Endometrial microvascular endothelial cells (primary cell): ENCODE data around the gene ADAMTS2. TPM values are rescaled to one million over a fixed set of nuclear protein-coding genes. Genes with fewer than 3 reads are reported as not detected.

Experiments used
- in situ Hi-C: cut with HindIII; loops from 2 replicates; pipeline ENCODE4 v1.10.0; 2017; ENCODE audit warnings: low sequenced_read_pairs, low pct_unique_long_range_greater_than_20kb; ENCODE audit errors: inconsistent ontology term
- total RNA-seq: library from RNA; depleted of rRNA; stranded (reverse); fragments of >200 nt; gene quantifications from one replicate; pipeline ENCODE4 v1.2.3, GENCODE V29; 2015; ENCODE audit errors: inconsistent ontology term

Gene ADAMTS2
- total RNA-seq, 1 donor from 2014 or later = 2.0 TPM

DNA sequence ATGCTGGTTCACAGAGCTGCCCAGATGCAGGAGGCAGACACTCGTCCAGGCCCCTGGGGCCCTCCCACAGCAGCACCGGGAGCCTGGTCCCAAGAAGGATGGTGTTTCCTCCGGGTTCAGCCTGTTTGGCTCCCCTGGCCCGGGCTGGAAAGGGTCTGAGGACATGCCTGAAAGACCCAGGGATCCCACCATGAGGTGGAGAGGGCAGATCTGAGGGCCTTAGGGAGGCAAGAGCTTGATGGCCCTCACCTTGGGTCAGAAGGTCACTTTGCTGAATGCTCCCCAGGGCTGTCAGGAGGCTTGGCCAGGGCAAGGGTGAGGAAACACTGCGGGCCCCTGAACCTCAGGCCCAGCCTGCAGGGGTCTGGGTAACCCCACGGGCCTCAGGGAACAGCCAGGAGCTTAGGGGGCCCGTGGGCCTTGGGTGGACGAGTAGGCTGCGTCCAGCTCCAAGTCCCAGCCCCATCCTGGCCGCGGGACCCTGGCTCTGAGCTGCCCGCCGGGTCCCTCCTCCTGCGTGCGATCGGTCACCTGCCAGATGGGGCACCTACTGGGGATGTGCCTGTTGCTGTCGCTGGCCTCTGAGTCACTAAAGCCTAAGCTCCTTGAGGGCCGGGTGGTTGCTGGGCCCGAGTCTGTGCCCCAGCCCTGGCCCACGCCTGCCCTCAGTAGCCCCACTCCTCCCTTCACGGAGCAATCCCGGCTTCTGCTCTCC is 178.9 kb downstream of the ADAMTS2 start:
- in situ Hi-C loops = no loop called here

DNA sequence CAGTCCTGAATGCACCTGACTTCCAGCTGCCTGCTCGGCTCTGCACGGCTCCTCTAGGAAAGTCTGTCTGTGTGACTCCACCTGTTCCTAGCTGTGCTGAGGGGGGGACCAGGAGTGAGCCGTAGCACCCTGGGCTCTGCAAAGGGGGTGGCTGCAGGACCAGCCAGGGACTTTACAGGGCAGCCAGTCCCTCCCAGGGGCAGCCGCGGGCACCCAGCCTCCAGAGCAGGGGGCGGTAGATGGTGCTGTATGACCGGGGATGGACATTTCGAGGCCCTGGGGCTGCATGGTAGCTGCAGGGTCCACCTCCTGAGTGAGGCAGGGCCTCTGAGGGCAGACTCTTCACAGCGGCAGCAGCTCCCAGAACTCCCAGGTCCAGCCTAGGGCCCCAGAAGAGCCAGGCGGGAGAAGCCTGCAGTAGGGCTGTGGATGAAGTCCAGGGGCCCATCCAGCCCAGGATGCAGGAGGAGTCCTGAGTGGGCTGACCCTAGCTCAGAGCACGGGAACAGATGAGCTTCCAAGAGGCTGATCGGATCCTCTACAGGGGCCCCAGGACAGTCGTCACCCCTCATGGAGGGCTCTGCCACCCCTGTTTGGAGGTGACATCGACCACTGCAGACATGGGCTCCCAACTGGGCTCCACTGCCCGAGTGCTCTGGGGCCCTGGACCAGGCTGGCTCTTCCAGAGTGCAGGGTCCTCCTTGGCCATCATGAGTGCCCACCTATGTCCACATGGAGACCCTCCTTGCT is 179.7 kb downstream of the ADAMTS2 start:
- in situ Hi-C loops = no loop called here

DNA sequence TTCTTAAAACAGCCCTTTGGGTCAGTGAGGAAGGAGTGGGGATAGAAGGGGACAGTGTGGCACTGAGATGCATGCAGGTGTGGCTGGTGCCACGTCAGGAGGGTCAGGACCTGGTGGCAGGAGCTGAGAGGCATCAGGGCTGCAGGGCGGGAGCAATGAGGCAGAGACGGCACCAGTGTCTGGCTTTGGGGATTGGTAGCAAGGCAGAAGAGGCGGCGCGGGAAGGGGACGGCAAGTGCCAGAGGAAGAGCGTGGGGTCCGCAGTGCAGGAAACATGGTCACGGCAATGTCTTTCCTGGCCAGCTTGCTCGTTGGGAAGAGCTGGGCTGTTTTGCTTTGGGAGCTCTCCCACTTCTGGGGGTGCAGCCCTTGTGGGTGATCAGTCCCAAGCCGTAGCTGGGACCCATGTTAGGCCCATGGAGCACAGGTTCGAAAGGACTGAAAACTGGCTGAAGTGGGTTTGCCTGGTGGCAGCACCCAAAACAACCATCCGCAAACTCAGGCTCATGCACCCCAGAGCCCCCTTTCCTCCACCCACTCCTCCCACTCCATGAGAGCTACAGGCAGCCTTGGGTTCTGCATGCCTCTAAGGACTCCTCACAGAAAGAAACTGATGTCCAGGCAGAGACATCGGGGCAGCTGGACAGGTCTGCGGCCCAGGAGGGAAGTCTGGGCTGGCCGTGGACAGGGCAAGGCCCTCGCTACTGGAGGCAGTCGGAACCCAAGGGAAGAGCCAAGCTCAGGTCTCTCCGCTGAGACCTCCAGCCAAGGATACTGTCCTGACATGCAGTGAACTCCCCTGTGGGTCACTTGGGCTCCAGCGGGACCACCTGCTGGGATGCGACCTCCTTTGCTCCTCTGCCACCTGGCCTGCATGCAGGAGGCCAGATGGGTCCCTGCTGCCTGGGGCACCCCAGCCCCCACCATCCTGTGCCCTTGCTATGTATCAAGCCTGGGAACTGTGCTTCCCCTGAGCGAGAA is 180.6 kb downstream of the ADAMTS2 start:
- in situ Hi-C loops = no loop called here

DNA sequence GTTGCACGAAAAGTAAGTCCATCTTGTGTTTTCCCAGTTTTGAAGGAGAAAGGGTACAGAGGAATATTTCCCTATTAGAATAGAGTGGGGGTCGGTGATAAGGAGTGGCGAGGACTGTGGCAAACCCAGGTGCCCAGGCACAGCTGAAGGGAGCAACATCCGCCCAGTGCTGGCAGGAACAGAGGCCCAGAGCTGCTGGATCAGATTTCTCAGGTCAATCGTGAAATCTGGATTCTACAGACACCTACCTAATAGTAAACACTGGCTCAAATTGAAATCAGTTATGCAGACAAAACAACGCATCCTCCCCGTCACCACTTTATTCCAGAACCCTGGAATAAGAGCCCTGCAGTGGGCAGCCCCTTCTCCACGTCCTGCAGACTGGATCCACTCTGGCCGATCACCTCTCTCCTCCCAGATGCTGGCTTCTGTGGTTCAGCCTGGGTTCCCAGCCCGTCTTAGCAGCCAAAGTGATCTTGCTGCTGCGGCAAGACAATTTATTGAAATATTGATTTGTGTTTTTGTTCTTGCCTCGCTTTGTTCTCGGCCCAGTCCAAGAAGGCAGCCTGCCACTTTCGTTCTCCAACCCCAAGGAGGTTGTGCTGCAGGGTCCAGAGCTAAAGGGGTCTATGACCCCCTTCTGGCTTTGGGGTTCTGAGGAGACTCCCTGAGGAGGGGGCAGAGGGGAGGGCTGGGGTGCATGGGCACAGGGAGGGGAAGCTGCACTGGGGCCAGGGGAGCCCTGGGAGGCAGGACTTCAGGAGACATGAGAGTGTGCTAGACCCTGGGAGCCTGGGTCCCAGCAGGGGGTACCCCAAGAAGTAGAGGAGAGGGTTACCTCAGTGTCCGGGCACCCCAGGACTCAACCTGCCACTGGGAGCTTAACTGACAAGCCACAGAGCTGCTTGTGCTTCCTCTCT is 181.8 kb downstream of the ADAMTS2 start:
- in situ Hi-C loops = no loop called here

DNA sequence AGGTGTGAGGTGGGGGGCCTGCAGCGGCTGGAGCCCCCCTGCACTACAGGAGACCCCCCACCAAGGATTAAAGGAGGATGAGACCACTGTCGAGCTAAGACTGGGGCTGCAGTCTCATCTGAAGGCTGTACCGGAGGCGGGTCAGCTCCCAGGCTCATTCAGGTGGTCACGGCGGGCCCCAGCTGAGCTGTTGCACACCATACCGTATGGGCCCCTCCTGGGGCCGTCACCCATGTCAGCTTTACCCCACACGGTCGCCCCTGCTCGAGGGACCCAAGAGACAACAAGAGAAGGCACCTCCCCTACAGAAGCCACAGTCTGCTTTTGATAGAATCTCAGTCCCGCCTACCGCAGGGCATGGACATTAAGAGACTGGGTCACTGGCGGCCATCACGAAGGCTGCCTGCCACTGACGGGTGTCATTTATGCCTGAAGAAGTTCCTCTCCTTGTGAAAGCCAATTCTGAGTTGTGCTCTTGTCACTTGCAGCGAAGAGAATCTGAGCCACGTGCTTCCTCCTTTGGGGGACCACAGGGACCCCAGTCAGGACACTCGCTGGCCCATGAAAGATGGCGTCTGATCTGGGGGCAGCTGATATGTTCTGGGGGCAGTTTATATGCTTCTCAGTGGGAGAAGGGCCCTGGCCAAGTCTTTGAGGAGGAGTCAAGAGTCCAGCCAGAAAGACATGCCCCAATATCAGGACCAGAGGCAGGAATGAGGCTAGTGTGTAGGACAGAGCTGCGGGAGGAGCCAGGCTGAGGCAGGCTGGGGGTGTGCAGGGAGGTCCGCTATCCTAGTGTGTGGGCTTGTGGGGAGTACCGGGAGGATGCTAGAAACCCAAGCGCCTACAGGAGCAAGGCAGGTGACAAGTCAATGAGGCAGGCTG is 182.7 kb downstream of the ADAMTS2 start:
- in situ Hi-C loops = no loop called here

DNA sequence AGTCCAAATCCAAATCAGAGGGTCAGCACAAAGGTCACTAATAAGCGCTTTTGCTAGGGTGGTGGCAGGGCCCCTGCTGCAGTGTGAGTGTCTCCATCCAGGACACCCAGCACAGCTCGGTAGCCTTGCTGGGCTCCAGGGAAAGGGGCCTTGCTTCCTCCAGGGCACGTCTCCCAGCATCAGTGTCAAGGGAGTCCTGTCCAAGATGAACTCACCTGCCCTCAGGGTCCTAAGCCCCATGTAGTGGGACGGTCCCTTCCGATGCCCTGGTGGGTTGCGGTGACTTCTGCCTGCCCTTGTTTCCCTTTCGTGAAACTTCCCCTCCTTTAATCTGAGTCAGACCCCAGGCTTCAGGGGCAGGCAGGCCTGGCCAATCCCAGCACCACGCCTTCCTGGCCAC is 183.4 kb downstream of the ADAMTS2 start:
- in situ Hi-C loops = no loop called here

DNA sequence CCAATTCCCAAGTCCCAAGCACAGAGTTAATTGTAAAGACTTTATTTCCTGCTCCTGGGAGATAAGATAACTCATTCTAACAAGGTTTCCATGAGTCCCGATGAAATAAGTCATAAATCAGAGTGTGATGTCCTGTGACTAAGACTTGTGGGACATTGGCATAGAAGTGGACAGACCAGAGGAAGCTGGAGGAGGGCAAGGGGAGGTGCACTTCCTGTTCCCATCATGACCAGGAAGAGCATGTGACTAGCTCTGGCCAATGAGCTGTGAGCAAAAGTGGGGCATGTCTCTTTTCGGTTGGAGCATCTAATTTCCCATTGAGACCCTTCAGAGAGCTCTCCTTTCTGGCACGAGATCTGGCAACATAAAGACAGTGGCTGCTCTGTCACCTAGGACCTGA is 184.7 kb downstream of the ADAMTS2 start:
- in situ Hi-C loops = no loop called here

DNA sequence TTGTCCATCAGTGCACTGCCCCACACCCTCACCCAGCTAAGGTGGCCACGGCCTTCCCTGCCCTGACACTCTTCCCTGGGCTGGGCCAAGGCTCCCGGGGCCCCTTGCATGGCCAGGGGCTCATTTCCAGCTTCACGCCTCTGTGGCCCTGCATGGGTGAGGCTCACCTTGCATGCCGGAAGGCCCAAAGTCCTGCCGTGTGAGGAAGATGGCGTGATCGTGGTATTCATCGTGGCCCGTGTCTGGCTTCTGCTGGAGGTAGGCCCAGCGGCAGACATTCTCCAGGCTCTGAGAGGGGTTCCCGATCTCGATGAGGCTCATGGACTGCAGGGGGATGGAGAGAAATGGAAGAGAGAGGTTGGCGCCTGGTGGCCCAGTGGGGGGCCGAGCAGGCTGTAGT is 186.7 kb downstream of the ADAMTS2 start:
- in situ Hi-C loops = no loop called here

DNA sequence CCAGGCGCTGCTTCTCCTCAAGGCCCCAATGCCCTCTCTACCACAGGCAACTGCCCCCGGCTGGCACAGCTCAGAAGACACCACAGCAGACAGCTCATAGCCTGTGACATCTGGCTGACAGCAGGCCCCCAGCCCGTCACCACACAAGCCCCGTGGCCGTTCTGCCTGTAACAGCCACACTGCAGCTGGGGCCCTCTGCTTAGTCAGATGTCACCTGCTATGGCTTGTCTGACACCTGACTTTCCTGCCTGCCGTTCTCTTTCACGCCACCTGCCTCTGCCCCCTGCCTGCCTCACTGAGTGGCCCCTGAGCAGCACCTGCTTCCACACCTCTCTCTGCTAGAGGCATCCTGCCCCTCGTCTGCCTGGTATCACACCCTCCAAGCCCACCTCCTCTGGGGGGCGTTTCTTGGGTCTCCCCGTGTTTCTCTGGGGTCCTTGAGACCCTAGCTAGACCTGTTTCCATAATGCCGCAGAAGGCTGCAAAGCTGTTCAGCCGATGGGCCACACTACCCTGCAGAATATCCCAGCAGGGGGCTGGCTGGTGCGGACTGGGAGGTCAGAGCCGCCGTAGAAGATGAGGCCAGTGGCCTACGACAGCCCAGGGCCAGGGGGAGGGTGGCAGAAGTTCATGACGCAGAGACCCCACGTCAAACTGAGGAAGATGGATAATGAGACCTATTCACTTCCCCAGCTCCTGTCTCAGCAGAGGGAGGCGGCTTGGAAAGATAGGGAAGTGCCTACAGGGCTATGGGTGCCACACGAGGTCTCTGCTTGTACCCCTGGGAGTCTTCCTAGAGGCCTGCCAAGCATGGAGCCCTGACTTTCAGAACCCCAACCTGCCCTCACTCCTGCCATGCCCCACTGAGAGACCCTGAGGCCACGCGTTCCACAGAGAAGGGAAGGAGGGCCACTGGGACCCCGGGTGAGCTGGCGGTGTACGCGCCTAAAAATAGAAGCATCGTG is 190.0 kb downstream of the ADAMTS2 start:
- in situ Hi-C loops = no loop called here

DNA sequence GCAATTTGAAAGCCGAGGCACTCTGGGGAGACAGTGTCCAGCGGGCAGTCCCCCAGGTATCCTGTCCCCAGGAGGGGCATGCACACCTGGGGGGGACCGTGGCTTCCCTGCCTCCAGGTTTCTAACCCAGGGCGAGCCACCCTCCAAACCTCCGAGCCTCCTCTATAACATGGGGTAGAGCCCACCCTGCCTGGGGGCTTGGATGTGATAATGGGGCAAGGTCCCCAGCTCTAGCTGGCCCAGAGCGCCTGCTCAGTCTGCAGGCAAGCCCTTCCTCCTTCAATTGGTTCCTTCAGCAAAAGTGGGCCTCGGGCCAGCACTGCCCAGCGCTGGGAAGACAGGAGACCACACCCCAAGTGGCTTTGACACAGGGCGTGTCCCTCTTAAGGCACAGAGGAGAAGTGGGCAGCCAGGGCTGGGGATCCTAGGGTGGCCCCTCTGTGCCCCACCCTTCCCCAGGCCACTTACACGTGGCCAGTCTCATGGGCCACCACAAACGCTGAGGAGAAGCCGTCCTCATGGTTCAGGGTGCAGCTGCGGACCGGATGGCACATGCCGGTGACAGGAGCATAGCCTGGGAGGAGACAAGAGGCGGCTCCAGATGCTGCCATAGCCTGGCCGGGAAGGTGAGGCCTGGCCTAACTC is 190.8 kb downstream of the ADAMTS2 start:
- in situ Hi-C loops = no loop called here

DNA sequence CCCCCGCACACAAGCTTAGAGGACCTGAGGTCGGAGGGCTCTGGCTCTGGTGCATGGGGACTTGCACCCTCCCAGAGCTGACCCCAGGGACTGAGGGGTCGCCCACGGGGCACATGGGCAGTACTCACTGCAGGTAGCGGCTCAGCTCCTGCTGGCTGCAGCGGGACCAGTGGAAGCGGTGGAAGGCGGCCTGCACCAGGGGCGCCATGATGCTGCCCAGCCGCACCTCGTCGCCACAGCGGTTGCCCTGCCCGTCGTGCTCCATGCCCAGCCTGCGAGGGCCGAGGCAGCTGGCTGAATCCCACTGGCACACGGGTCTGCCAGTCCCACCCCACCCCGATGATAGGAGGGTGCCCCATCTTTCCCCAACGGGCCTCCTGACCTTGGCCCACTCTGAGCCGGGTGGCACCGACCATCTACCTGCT is 191.3 kb downstream of the ADAMTS2 start:
- in situ Hi-C loops = no loop called here

DNA sequence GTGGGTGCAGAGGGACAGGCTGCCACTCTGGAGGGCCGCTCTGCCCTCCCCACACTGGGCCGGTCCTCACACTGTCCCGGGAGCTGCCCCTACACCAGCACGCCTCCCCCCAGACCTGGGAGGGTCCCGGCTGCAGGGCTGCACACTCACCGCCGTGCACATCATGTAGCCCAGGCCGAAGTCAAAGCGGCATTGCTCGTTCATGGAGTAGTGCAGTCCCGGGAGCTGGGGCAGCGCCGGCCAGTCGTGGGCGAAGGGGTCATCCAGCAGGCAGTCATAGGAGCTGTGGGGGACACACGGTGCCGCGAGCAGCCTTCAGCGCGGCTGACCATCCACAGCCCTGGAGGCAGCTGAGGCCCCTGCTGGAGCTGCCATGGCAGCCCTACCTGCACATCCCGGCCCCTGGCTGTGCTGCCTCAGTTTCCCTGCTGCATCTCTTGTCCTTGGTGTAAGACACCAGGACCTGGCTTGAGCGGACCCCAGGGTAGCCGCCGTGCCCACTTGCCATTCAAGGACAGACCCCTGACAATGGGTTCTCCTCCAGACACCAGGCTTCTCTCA is 191.8 kb downstream of the ADAMTS2 start:
- in situ Hi-C loops = no loop called here

DNA sequence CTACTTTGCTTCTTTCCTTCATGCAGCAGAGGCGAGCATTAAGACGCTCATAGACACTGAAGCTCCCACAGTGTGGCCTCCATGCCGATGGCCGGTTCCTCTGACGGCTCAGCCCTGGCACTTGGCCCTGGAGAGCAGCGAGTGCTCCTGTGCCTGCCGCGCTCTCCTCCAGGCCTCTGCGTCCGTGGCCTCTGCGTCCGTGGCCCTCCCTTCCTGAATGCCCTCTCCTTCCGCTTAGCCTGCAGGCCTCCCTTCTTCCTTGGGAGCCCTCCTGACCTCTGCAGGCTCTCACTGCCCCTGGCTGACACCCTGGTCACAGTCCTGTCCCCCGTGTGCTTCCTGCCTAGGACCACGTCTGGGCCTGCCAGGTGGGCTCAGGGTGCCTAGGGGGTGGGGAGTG is 192.3 kb downstream of the ADAMTS2 start:
- in situ Hi-C loops = no loop called here

DNA sequence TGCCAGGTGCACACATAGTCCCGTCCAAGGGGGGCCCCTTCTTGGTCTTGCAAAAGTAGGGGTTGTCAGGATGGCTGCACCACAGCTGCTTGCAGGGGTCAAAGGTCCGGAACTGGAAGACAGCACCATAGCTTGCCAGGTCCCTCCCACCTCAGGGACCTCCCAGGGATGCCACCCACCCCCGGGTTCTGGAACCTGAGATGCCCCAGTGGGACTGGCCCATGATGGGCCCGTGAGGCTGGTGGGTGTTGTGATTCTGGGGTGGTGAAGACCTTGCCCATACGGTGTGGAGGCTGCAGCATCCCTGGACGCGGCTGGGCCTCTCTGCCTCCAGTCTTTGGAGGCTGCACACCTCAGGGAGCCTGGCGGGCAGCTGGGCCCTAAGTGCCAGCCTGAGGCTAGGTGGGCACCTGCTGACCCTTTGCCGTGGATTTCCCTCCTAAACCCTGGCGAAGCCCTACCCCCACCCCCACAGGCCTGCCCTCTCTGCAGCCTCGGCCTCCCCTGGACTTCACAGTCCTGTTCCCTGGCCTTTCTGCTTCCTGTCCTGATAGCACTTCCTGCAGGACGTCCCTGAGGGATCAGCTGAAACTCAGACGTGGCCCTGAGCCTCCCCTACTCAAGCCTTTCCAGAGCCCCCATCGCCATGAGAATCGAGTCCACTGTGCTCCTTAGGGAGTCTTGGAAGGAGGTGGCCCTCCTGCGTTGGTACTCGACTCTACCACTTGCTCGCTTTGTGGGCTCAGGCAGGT is 192.9 kb downstream of the ADAMTS2 start:
- in situ Hi-C loops = no loop called here
